ENCODE results near the gene ATP4A. TPM values are rescaled to one million over a fixed set of nuclear protein-coding genes. Genes with fewer than 3 reads are reported as not detected.

Gene ATP4A
- total RNA-seq (2022) (not detected in 2 replicates), Bru-seq, nascent RNA (not detected), BruChase-seq, experiment 1, labeled RNA remaining after a 6-hour chase (not detected), BruChase-seq, experiment 2, labeled RNA remaining after a 2-hour chase (not detected)
- long read RNA-seq = 0 reads

DNA sequence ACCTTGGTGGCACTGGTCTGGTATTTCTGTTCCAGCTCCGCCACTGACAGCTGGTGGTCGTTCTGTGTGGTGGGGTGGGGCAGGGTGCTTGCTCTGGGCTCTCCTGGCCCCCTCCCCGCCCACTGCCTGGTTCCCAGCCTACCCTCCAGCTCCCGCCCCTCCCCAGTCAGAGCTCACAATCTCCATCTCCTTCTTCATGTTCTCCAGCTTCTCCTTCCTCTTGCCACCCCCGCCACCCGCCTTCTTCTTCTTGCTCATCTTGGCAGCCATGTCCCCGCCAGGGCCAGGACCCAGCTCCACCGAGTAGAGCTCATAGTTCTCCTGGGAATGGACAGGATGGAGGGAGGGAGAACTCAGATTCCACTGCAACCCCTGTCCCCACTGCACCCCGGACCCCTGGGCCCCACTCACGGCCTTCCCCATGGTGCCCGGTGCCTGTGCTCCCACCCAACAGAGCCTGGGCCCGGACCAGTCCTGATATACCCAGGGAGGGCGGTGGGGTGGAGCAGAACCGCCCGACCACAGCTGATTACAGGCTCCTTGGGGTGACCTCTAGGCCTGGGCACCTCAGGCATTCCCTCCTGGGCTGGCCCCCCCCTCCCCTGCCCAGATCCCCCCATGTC, at the start of gene ATP4A:
Gene ATP4A (minus strand): TSS at position 452 of the 623 bp plus-strand sequence. CDS start 29 bp downstream, at position 423.
- H3K27me3 Mint-ChIP-seq (ENCODE audit: insufficient read depth, unreplicated experiment) = peaks cover 41% of the 10 kb centered on the region
- CTCF ChIA-PET = interaction anchor here (0.6 to 0.7 kb wide), 2 partner anchors 13 to 167 kb away, joined by 3 to 7 read pairs; no protein-coding TSS in a partner anchor
- no peaks in the 10 kb centered on the region for H3K36me3 Mint-ChIP-seq (ENCODE audit: insufficient read depth, unreplicated experiment)
- no peaks in the 10 kb centered on the region for H3K4me1 Mint-ChIP-seq (ENCODE audit: insufficient read depth, unreplicated experiment)
- no TSS peak for BruUV-seq (replicated peaks)
- intact Hi-C loops (cut with micrococcal nuclease) = no loop called here
- TF ChIP-seq, protein P1, sequence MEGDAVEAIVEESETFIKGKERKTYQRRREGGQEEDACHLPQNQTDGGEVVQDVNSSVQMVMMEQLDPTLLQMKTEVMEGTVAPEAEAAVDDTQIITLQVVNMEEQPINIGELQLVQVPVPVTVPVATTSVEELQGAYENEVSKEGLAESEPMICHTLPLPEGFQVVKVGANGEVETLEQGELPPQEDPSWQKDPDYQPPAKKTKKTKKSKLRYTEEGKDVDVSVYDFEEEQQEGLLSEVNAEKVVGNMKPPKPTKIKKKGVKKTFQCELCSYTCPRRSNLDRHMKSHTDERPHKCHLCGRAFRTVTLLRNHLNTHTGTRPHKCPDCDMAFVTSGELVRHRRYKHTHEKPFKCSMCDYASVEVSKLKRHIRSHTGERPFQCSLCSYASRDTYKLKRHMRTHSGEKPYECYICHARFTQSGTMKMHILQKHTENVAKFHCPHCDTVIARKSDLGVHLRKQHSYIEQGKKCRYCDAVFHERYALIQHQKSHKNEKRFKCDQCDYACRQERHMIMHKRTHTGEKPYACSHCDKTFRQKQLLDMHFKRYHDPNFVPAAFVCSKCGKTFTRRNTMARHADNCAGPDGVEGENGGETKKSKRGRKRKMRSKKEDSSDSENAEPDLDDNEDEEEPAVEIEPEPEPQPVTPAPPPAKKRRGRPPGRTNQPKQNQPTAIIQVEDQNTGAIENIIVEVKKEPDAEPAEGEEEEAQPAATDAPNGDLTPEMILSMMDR (IDR thresholded peaks at IDR 0.05; ENCODE audit: unreplicated experiment) = no peak
- no peaks in the 10 kb centered on the region for H3K9me3 Mint-ChIP-seq (ENCODE audit: unreplicated experiment)
- H3K4me3 Mint-ChIP-seq (ENCODE audit: unreplicated experiment) = no peak within 1 kb of the TSS
- POLR2A ChIA-PET = interaction anchor here (0.6 kb wide), 1 partner anchor 103 kb away, joined by 3 read pairs; the partner anchor contains the start of gene UPK1A
- DNase-seq (ENCODE audit: unreplicated experiment) = no peak
- H3K27ac Mint-ChIP-seq (ENCODE audit: low read depth, unreplicated experiment) = no peak within 1 kb of the TSS

DNA sequence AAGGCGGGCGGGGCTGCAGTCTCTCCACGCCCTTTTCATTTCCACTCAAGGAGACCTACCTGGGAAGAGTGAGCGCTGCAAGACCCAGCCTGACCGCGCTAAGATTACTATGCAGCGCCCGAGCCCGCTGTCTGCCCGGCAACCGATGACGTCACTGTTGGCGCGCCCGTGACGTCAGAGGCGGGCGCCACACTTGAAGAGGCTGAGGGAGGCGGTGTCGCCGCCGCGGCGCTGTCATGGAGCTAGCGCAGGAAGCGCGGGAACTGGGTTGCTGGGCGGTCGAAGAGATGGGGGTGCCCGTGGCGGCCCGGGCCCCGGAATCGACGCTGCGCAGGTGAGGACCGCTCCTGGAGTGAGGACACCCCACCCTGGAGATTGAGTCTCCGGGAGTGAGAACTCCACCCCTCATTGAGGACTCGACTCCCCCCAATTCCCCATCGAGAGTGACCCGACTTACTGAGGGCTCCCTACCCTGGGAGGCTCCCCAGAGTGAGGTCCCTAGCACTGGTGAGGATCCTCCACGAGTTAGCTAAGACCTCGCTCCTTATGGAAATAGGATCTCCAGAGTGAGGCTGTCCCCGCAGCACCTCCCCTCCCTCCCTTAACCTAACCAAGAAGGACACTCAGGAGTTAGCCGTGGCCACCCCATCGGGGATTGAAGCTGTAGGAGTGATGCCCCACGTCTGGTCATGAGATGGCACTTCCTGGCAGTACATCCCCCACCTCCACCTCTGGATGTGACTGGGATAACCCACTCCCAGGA, 49.3 kb upstream of the ATP4A start, which contains the start of gene HAUS5:
Gene HAUS5 (plus strand): TSS at position 177 of the 763 bp plus-strand sequence. CDS start 60 bp downstream, at position 237.
- peak; percentile 92 for DNase-seq (ENCODE audit: unreplicated experiment)
- POLR2A ChIA-PET = interaction anchor here (0.6 to 3.1 kb wide), 13 partner anchors 14 to 676 kb away, joined by 3 to 12 read pairs (median 3); partner anchors contain the start of genes COX6B1 and UPK1A
- CTCF ChIA-PET = interaction anchor here (0.5 to 2.0 kb wide), 4 partner anchors 23 to 242 kb away, joined by 3 to 17 read pairs (median 4); no protein-coding TSS in a partner anchor
- peak within 1 kb of the TSS; percentile 81 for H3K27ac Mint-ChIP-seq (ENCODE audit: low read depth, unreplicated experiment)
- peaks cover 7% of the 10 kb centered on the region for H3K9me3 Mint-ChIP-seq (ENCODE audit: unreplicated experiment)
- no peaks in the 10 kb centered on the region for H3K27me3 Mint-ChIP-seq (ENCODE audit: insufficient read depth, unreplicated experiment)
- H3K36me3 Mint-ChIP-seq (ENCODE audit: insufficient read depth, unreplicated experiment) = peaks cover 18% of the 10 kb centered on the region
- H3K4me3 Mint-ChIP-seq (ENCODE audit: unreplicated experiment) = peak within 1 kb of the TSS; percentile 82
- no TSS peak for BruUV-seq (replicated peaks)
- TF ChIP-seq, protein P1 (IDR thresholded peaks at IDR 0.05; ENCODE audit: unreplicated experiment) = no peak
- no peaks in the 10 kb centered on the region for H3K4me1 Mint-ChIP-seq (ENCODE audit: insufficient read depth, unreplicated experiment)
- intact Hi-C loops (cut with micrococcal nuclease) = no loop called here

GRCh38 chr19:35612224-35612558, 48.7 kb upstream of the ATP4A start:
- H3K27ac Mint-ChIP-seq (ENCODE audit: low read depth, unreplicated experiment) = peak overlapping the region; percentile 81
- intact Hi-C loops (cut with micrococcal nuclease) = no loop called here

More at GRCh38 chr19:35612224-35612558, 48.7 kb upstream of the ATP4A start:
- no peaks in the 10 kb centered on the region for H3K4me1 Mint-ChIP-seq (ENCODE audit: insufficient read depth, unreplicated experiment)
- H3K27me3 Mint-ChIP-seq (ENCODE audit: insufficient read depth, unreplicated experiment) = no peaks in the 10 kb centered on the region
- ChIA-PET POLR2A (interaction anchor here (0.6 to 3.1 kb wide), 11 partner anchors 14 to 676 kb away, joined by 3 to 12 read pairs (median 3); partner anchors contain the start of genes COX6B1 and UPK1A), CTCF (interaction anchor here (0.7 to 2.0 kb wide), 4 partner anchors 22 to 898 kb away, joined by 3 to 17 read pairs (median 4); no protein-coding TSS in a partner anchor)
- H3K9me3 Mint-ChIP-seq (ENCODE audit: unreplicated experiment) = peaks cover 7% of the 10 kb centered on the region
- H3K36me3 Mint-ChIP-seq (ENCODE audit: insufficient read depth, unreplicated experiment) = peaks cover 18% of the 10 kb centered on the region
- TF ChIP-seq, protein P1 (IDR thresholded peaks at IDR 0.05; ENCODE audit: unreplicated experiment) = no peak
- BruUV-seq (replicated peaks) = no TSS peak
- no peak for DNase-seq (ENCODE audit: unreplicated experiment)
- peak overlapping the region; percentile 82 for H3K4me3 Mint-ChIP-seq (ENCODE audit: unreplicated experiment)
